Panc1 (cell line): Measurements from ENCODE around the gene GPR157.
"Not testable (repeated sequence)": the region's sequence is repeated elsewhere in the genome, so short reads cannot be mapped to it uniquely, and the experiment has no call there.

ENCODE experiments used
- CTCF ChIP-seq: fragments of 450-650 bp; IDR thresholded peaks from 2 replicates; pipeline ENCODE4 v1.5.1; 2017; ENCODE audit warnings: mild to moderate bottlenecking
- TCF7L2 ChIP-seq: IDR thresholded peaks from 2 replicates; pipeline ENCODE4 v1.6.1; 2011; ENCODE audit warnings: mild to moderate bottlenecking, low read depth, low read length, inconsistent platforms

- TF ChIP-seq TCF7L2, CTCF: not testable (repeated sequence)
These were observed 4.5 kb downstream of the GPR157 start for GRCh38 chr1:9124389-9124788.
